OCI-LY3 (cell line): ENCODE results near the gene LDB3.

ENCODE experiments used
- H2AFZ ChIP-seq: fragments of 200-600, 300-600 bp; shearing (Covaris generic); 2 replicates; pipeline ENCODE4 v1.6.0; 2014; ENCODE audit warnings: antibody characterized with exemption, low read depth, low read length
- H3K27ac ChIP-seq: fragments of 200-600, 300-600 bp; sonication (generic); 2 replicates; pipeline ENCODE4 v1.5.1; 2014; ENCODE audit warnings: mild to moderate bottlenecking, low read length, moderate library complexity, mixed read lengths
- H3K27me3 ChIP-seq: fragments of 200-600, 300-600 bp; sonication (generic); 2 replicates; pipeline ENCODE4 v1.6.1; 2014; ENCODE audit warnings: low read depth, low read length, mixed read lengths
- H3K36me3 ChIP-seq: fragments of 200-600, 300-600 bp; sonication (generic); replicated peaks from 2 replicates; pipeline ENCODE3; 2014; ENCODE audit warnings: low read depth, low read length, mixed read lengths
- H3K4me1 ChIP-seq: fragments of 300-600, 200-600 bp; sonication (generic); 2 replicates; pipeline ENCODE4 v1.6.1; 2014; ENCODE audit warnings: low read length, mixed read lengths
- H3K4me2 ChIP-seq: fragments of 200-600, 300-600 bp; sonication (generic); 2 replicates; pipeline ENCODE4 v1.6.1; 2014; ENCODE audit warnings: low read length, mixed read lengths
- H3K4me3 ChIP-seq: fragments of 300-600, 200-600 bp; sonication (generic); 2 replicates; pipeline ENCODE4 v1.5.1; 2014; ENCODE audit warnings: antibody characterized with exemption, mild to moderate bottlenecking, low read length, moderate library complexity
- H3K79me2 ChIP-seq: fragments of 300-600, 200-600 bp; shearing (Covaris generic); 2 replicates; pipeline ENCODE4 v1.6.1; 2014; ENCODE audit warnings: mild to moderate bottlenecking, low read length, mixed read lengths
- H3K9ac ChIP-seq: fragments of 300-600, 200-600 bp; shearing (Covaris generic); 2 replicates; pipeline ENCODE4 v1.6.0; 2014; ENCODE audit warnings: mild to moderate bottlenecking, low read length, moderate library complexity
- H3K9me3 ChIP-seq: fragments of 200-600, 300-600 bp; shearing (Covaris generic); 2 replicates; pipeline ENCODE4 v1.6.1; 2014; ENCODE audit warnings: low read length, mixed read lengths; ENCODE audit not compliant: insufficient read depth
- H4K20me1 ChIP-seq: fragments of 200-600, 300-600 bp; sonication (generic); 2 replicates; pipeline ENCODE4 v1.6.1; 2016; ENCODE audit warnings: low read length, mixed read lengths; ENCODE audit not compliant: insufficient read depth
- CTCF ChIP-seq: fragments of 200-600, 300-600 bp; sonication (generic); IDR thresholded peaks from 2 replicates; pipeline ENCODE4 v1.5.1; 2014; ENCODE audit warnings: antibody characterized with exemption, low read length, low read depth
- EZH2phosphoT487 ChIP-seq: fragments of 200-600 bp; shearing (Covaris generic); IDR thresholded peaks from 2 replicates; pipeline ENCODE4 v1.6.1; 2018; ENCODE audit warnings: antibody characterized with exemption, mixed run types, low read depth

Gene LDB3

GRCh38 chr10:86689146-86689545, 20.8 kb downstream of the LDB3 start:
- H3K9ac ChIP-seq = no peak overlapping the region
- H3K4me2 ChIP-seq = no peak overlapping the region
- no peaks in the 10 kb centered on the region for H3K79me2 ChIP-seq
- H4K20me1 ChIP-seq = no peaks in the 10 kb centered on the region
- no peak overlapping the region for H2AFZ ChIP-seq
- H3K27me3 ChIP-seq = peaks cover 1% of the 10 kb centered on the region; the same call in 1 of the 2 replicates
- no peaks in the 10 kb centered on the region for H3K9me3 ChIP-seq
- TF ChIP-seq CTCF (no peak), EZH2phosphoT487 (no peak)
- H3K36me3 ChIP-seq = no peaks in the 10 kb centered on the region
- no peak overlapping the region for H3K27ac ChIP-seq
- H3K4me3 ChIP-seq = no peak overlapping the region
- 0 out of 2 replicates have a peak, but pooled peaks cover 5% of the 10 kb centered on the region for H3K4me1 ChIP-seq

GRCh38 chr10:86690231-86690630, 21.9 kb downstream of the LDB3 start:
- Histone ChIP-seq H2AFZ (no peak overlapping the region), H3K27me3 (no peaks in the 10 kb centered on the region), H3K4me1 (0 out of 2 replicates have a peak, but pooled peaks cover 5% of the 10 kb centered on the region), H3K36me3 (no peaks in the 10 kb centered on the region), H4K20me1 (no peaks in the 10 kb centered on the region), H3K4me2 (no peak overlapping the region), H3K79me2 (no peaks in the 10 kb centered on the region), H3K9me3 (no peaks in the 10 kb centered on the region), H3K4me3 (no peak overlapping the region), H3K27ac (no peak overlapping the region), H3K9ac (no peak overlapping the region)
- TF ChIP-seq CTCF (no peak), EZH2phosphoT487 (no peak)

- no peak overlapping the region for H3K27ac ChIP-seq
- H3K36me3 ChIP-seq = no peaks in the 10 kb centered on the region
- TF ChIP-seq CTCF (no peak), EZH2phosphoT487 (no peak)
- no peak overlapping the region for H3K4me3 ChIP-seq
- no peaks in the 10 kb centered on the region for H3K27me3 ChIP-seq
- H3K79me2 ChIP-seq = no peaks in the 10 kb centered on the region
- H4K20me1 ChIP-seq = no peaks in the 10 kb centered on the region
- H3K9me3 ChIP-seq = no peaks in the 10 kb centered on the region
- no peak overlapping the region for H3K9ac ChIP-seq
- H2AFZ ChIP-seq = no peak overlapping the region
- H3K4me2 ChIP-seq = no peak overlapping the region
- H3K4me1 ChIP-seq = 0 out of 2 replicates have a peak, but pooled peaks cover 5% of the 10 kb centered on the region
Measured at GRCh38 chr10:86690657-86691084, 22.4 kb downstream of the LDB3 start.

GRCh38 chr10:86691333-86692022, 23.2 kb downstream of the LDB3 start:
- no peak for TF ChIP-seq EZH2phosphoT487
- no peak for TF ChIP-seq CTCF
- H4K20me1 ChIP-seq = no peaks in the 10 kb centered on the region
- H3K27ac ChIP-seq = no peak overlapping the region
- 0 out of 2 replicates have a peak, but pooled peaks cover 5% of the 10 kb centered on the region for H3K4me1 ChIP-seq
- no peaks in the 10 kb centered on the region for H3K27me3 ChIP-seq
- H3K36me3 ChIP-seq = no peaks in the 10 kb centered on the region
- no peaks in the 10 kb centered on the region for H3K9me3 ChIP-seq
- no peak overlapping the region for H2AFZ ChIP-seq
- no peaks in the 10 kb centered on the region for H3K79me2 ChIP-seq
- no peak overlapping the region for H3K9ac ChIP-seq
- no peak overlapping the region for H3K4me2 ChIP-seq
- H3K4me3 ChIP-seq = no peak overlapping the region
